HG03354 (cell line): ENCODE results near the gene KIAA1191.
A peak's percentile ranks its signal among the peaks of the same experiment; 100 is the strongest.

ENCODE experiments used
- ATAC-seq: cut with Tn5 transposase; IDR thresholded peaks from one replicate; pipeline ENCODE4 v1.9.1; 2021; ENCODE audit warnings: mild to moderate bottlenecking; ENCODE audit not compliant: unreplicated experiment, poor library complexity, severe bottlenecking

The KIAA1191 gene

DNA sequence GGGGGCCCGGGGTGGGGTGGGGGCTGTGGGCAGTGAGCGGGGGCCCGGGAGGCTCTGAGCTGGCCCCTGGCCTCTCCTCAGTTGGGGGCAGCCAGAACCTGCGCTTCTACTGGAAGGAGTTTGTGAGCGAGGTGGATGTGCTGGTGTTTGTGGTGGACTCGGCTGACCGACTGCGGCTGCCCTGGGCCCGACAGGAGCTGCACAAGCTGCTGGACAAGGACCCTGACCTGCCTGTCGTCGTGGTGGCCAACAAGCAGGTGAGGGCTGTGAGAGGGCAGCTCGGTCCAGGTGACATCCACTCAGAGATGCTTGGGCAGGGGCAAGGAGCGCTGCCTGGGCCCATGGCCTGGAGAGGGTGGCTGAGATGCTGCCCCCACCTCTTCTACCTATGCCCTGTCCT lies 7.2 kb upstream of the KIAA1191 start:
- no peak for ATAC-seq

DNA sequence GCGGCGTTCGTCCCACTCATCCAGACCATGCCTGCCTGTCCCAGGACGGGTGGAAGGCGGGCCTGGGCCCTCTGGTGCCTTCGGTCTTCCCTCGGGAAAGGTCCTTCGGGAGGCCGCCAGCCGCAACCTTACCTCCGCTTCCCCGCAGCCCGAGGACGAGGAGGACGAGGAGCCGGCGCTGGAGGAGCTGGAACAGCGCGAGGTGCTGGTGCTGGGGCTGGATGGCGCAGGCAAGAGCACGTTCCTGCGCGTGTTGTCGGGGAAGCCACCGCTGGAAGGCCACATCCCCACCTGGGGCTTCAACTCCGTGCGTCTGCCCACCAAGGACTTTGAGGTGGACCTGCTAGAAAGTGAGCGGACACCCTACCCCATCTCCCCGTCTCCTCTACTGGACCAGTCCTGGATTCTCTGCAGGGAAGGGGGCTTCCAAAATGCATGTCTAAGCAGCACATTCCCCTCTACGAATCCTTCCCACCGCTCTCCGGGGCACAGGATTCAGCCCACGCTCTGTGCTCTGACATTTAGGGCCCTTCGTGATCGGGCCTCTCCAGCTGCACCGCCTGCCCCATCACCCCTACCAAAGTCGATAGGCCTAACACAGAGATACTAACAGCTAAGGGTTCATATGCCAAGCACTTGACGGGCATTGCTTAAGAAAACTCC lies 4.8 kb upstream of the KIAA1191 start:
- ATAC-seq = no peak

DNA sequence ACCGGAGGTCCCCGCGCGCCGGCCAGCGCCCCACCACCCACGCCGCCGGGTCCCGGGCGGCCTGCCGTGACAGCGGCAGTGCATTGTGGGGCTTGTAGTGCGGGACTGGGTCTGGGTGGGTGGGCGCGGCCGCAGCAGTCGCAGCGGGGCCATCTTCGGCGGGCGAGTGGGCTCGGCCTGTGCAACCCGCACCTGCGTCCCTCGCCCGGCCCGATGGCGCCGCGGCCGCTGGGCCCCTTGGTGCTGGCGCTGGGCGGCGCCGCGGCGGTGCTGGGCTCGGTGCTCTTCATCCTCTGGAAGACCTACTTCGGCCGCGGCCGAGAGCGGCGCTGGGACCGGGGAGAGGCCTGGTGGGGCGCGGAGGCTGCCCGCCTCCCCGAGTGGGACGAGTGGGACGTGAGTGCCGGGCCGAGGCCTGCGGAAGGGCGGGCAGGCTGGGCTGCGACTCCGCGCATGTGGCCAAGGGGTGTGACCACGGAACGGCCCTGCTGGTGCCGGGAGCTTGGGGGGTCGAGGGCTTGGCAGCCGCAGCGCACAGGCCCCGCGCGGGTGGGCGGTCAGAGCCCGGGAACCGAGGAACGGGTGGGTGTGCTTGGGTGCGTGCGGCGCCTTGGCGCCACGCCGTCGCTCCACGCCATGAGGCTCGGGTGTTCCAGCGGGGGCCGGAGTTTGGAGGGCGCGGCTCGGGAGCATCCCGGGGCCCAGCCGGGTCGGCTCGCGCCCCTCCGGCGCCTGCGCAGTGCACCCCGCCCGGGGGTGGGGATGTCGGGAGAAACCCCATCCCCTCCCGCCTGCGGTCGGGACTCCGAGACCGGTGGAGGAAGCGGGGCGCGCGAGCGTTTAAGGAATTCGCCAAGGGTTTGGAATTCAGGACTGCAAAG lies 4.0 kb upstream of the KIAA1191 start, which contains the start of gene ARL10:
Gene ARL10 (plus strand): TSS at position 137 of the 881 bp plus-strand sequence. CDS start 77 bp downstream, at position 214.
- peak; percentile 30 for ATAC-seq

DNA sequence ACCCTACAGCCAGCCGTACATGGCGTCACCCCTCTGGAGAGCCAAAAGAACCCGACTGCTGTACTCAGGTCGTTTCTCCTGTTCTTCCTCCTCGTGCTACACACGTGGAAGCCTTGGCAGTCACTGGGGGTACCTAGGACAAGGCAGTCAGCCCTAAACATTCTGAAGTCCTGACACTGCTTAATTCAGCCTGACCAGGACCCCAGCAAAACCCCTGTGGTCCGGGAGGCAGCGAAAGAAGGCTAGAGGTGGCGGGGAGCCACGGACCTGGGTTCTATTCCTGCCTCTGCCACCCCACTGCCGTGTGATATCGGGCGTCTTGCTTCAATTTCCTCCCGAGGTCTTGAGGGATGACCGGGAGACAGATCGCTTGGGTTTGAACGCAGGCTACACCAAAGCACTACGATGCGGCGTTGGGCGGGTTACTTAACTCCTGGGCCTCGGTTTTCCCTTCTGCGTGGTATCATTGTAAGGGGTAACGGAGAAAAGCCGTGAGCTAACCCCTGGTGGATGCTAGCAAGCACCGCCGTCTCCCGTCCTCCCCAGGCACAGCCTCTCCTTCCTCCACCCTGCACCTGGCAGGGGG lies 3.3 kb upstream of the KIAA1191 start:
- no peak for ATAC-seq

DNA sequence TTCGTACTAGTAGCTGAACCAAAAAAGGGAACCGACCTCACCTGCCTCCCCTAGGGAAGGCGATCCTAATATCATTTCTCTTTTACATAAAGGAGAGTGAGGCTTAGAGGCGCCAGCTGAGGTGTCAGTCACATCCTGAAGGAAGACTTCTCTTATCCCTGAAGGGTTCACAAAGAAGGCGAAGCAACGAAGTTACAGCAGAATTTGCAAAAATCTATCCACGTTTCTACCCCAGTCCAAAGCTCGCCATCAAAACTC lies 598 bp upstream of the KIAA1191 start:
- peak; percentile 14 for ATAC-seq

DNA sequence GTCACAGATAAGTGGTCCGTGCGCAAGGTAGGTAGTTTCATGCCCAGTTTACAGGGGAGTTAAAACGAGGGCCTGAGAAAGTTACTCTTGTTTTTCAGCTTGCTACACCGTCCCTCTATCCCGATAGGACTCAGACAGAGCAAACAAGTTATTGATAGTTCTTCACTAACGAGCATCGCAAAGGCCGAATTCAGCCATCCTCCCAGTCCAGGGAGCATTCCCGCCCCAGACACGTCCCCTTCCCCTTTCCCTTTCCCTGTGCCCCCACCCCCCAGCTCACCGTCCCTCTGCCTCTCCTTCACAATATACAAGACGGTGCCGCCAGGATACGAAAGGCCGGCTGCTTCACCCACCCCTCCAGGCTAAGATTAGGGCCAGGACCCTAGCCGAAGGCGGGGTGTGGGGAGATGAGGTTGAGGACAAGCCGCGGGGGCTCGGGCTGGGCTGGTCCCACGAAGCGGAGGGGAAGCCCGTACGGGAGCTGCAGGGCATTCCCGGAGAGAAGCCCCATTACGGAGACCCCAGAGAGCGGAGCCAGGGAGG lies 599 bp downstream of the KIAA1191 start:
- no peak for ATAC-seq

DNA sequence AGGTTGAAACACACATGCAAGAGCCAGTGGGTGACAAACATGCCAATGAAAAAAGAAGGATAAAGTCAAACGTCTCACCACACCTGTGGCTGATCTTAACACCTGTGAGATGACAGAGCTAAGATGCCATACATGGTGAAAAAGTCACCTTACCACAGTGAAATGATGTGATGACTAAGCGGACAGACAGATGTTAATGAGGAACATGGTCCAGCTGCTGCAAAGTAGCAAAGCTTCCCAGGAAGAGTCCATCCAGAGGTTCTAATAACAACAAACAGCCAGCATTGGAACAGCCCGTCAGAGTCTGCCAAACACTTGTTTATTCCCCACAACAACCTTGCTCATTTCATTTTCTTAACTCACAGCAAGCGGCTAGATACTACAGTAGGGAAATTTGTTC lies 1.9 kb downstream of the KIAA1191 start:
- ATAC-seq = no peak

DNA sequence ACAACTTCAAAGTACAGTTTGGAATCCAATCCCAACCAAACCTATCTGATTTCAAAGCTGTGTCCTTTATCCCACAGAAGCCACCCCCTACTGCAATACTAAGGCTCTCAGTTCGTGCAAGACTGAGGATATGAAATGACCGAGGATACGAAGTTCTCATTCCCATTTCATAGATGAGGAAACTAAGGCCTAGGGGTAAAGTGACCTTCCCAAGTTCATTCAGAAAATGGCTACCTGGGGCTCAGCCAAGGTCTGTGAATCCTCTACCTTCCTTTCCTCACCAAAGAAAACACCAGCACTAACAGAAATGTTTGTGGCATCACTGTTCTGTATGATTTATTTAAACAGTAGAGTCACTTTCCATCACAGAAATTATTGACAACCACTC lies 5.4 kb downstream of the KIAA1191 start:
- ATAC-seq = no peak

DNA sequence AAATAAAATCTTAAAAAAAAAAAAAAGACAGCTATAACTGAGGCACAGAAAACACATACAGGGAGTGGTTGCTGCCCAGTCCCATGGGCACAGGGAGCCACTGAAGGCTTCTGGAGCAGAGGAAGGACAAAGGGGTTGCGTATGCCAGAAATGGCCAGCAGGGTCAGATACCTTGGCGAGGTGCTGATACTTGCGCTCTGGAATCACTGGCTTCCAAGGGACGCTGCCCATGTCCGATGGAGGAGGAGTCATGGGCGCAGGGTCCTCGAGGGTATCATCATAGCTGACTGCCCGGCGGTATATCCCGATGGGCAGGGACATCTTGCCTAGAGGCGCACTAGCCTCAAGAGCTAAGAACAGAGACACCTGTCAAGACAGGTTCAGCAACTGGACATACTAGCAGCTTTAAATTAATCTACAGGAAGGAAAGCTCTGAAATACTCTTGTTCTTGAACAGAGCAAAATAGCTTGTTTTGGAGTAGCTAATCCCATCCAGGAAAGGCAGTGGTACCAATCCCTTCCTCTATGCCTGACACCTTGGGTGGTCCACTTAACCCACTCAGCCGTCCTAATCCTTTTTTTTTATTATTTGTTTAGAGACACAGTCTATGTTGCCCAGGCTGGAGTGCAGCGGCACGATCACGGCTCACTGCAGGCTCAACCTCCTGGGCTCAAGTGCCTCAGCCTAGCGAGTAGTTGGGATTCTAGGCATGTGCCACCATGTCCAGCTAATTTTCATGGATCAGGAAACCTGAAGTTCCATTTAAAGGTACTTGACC lies 6.0 kb downstream of the KIAA1191 start:
- no peak for ATAC-seq

DNA sequence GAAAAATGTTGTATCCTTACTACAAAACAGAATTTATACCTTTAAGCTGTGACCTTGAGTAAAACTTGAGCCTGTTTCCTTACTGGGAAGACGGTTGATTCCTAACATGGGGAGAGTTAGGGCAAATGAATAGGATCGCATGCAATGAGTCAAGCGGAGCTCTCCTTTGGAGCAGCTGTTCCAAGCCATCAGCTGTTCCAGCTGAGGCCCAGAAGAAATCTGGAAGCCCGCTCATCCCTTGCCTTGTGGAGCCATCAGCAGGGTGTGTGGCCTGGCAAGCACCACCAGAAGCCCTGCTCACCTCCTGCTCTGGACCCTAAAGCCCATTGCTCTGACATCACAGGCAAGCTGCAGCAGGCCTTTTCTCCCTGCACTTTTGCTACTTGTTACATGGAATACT lies 8.0 kb downstream of the KIAA1191 start:
- no peak for ATAC-seq

DNA sequence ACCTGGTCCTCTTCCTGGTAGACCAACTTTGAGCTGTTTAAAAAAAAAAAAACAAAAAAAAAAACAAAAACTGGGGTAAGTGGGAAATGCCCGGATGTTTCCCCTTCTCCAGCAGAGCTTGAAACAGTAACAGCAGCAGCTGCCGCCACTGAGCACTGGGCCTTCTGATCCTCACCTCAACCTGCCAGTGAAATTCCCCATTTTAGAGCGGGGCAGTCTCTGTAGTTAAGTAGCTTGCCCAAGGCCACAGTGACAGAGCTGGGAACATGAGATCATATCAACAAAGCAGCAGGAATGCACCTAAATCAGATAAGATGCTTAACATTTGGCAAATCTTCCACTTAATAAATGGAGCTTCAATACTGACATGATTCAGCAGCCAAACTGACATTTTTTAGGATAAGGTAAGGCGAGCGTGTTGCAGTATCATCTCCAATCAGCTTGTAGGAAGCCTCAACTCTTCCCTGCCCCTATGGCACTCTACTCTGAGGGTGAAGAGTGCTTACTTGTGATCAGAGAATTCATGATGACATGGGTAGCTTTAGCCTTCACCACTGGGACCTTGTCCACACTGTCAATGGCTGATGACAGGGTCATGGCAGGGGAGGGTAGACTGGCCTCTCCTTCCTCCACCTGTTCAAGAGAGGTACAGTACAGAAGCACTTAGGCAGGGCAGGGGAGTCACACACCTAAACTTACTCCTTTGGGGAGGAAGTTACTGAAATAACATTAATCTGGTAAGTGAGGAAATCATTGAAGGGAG lies 9.3 kb downstream of the KIAA1191 start:
- ATAC-seq = no peak

DNA sequence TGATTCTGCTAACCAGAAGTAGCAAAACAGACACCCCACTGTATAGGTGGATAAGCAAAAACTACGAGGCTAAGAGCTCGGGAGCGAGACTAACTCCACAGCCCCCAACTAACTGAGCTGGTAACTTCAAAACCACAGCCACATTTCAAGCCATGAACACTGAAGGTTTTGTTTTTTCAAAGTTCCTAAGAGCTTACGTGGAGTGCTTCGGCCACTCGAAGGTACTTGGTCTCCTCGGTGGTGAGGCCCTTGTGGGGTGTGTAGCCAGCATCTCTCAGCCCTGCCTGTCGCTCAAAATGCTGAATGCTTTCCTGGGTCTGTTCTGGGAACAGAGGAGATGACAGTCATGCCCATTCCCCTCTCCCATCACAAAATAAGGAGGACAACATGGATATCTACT lies 11.1 kb downstream of the KIAA1191 start:
- no peak for ATAC-seq

DNA sequence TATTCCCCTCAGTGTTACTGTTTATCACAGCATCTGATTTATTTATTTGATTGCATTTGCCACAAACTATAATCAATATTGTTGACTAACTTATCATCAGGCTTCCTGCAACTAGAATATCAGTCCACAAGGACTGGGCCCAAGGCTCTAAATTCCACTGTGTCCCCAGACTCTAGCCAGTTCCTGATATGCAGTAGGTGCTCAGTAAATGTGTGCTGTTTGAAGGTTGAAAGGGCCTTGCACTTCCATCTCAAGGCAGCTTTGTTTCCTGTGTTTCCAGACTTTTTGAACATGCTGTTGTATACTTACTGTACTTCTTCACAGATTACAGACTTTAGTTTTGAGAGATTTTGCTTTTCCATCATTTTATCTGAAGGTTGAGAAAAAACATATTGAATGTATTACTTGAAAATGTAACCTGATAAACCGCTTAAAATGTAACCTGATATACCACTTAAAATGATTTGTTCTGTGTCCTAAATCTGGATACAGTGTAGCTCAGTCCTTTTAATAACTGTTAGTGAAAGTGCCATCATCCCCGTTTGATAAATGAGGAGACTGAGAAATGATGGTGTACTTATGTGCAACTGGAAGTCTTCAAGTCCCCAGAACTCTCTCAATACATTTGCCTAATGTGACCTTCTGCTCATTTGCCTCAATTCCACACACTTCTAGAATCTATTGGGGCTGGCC lies 18.7 kb downstream of the KIAA1191 start:
- ATAC-seq = no peak

DNA sequence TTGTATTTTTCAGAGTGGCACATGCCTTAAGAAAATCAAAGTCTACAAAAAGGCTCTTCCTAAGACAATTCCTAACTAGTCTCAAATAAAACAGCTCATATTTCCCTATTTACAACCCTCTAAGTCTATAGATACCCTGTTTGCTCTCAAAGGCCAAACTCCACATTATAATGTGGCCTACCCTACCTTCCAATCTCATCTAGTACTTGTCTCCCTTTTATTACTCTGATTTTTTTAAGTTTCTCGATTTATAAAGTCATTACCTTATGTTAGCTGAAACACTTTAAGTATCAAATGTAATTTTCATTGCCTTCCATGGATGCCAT lies 19.4 kb downstream of the KIAA1191 start:
- ATAC-seq = no peak

DNA sequence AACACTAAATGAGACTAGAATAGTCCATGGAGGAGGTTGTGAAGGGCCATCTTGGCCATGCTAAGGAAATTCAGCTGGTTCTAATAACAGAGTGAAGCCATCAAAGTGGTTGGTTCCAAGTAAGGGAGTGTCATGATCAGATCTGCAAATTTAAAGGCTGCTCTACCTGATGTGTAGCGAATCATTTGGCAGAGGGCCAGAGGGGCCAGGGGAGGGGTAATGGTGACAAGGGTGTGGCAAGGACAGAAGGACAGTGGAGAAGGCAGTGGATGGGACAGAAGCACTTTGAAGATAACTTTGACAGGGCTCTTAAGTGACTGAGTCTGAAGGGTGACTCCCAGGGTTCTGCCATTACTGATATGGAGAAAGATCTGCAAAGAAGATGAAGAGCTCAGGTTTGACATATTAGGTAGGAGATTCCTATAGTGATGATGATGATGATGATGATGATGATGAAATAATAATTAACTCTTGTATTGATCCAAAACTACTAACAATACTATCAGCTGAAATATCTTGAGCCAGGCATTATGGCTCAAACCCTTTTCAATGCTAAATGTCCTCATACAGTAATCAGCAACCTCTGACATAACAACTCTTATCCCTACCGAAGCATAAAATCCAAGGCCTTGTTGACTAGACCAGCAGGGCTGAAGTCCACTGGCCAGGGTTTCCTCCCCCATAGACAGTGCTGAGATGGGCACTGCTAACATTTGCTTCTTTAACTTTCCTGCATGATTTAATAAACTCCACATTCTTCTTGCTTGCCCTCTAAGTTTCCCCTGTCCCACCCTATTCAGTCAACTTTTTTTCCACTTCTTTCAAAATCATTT lies 20.0 kb downstream of the KIAA1191 start:
- no peak for ATAC-seq

DNA sequence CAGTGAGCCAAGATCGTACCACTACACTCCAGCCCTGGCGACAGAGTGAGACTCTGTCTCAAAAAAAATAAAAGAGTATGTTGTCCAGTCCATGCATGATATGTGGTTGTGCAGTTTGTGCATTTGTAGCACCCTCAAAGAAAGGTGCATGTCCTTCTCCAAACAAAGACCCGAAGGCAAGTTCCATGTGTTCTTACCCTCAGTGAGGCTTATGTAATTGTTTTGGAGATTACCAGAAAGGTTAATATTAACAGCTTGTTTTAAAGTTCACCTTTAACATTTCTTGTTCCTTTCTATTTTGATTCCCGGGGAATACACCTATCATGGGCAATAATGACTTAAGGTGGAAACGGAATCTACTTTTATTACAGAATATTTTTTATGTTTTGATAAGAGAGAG lies 22.3 kb downstream of the KIAA1191 start:
- ATAC-seq = no peak

DNA sequence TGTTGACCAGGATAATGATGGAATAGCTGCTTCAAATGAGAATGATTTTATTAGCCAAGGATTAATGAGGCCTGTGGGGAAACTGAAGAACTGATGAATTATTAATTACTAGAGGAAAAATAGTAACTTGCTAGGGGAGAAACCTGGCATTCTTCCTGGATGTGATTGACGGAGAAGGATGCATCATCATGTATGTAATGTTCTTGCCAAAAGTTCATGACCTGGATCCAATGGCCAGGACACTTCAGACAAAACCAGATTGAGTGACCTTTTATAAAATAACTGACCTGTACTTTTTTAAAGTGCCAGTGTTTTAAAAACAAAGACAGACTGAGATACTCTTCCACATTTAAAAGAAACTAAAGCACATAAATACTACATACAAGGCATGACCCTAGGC lies 23.7 kb downstream of the KIAA1191 start:
- ATAC-seq = no peak
